ENCODE results near the gene SPEG.

SPEG gene

GRCh38 chr2:219434718-219435525 is at the start of gene SPEG:
Gene SPEG, plus strand, starts transcription at chr2:219434843. Its CDS starts 135 bp downstream, at chr2:219434978.
- TF ChIP-seq USF1 (IDR thresholded peaks at IDR 0.05) (no peak), ZBTB7A (IDR thresholded peaks at IDR 0.05; ENCODE audit: low read depth) (no peak), CREB1 (IDR thresholded peaks at IDR 0.05; ENCODE audit: low read depth) (no peak), TCF12 (IDR thresholded peaks at IDR 0.05; ENCODE audit: low read depth) (no peak), CEBPB (IDR thresholded peaks at IDR 0.05) (no peak), YY1 (IDR thresholded peaks at IDR 0.05; ENCODE audit: low read depth) (no peak), MAX (IDR thresholded peaks at IDR 0.05) (no peak), TAF1 (IDR thresholded peaks at IDR 0.05; ENCODE audit: low read depth) (no peak), RAD21 (IDR thresholded peaks at IDR 0.05; ENCODE audit: low read depth) (no peak), TEAD4 (IDR thresholded peaks at IDR 0.05) (no peak), FOXM1 (IDR thresholded peaks at IDR 0.05; ENCODE audit: borderline replicate concordance, low read depth) (no peak), NFIC (IDR thresholded peaks at IDR 0.05) (no peak), EGR1 (IDR thresholded peaks at IDR 0.05) (no peak), EP300 (IDR thresholded peaks at IDR 0.05; ENCODE audit: borderline replicate concordance) (no peak), REST (IDR thresholded peaks at IDR 0.05; ENCODE audit: low read depth) (no peak)

GRCh38 chr2:219384859-219385258 is 49.8 kb upstream of the SPEG start:
- no peak for TF ChIP-seq RAD21 (IDR thresholded peaks at IDR 0.05; ENCODE audit: low read depth)
- no peak for TF ChIP-seq NFIC (IDR thresholded peaks at IDR 0.05)
- TF ChIP-seq EP300 (IDR thresholded peaks at IDR 0.05; ENCODE audit: borderline replicate concordance) = no peak
- no peak for TF ChIP-seq CEBPB (IDR thresholded peaks at IDR 0.05)
- no peak for TF ChIP-seq ZBTB7A (IDR thresholded peaks at IDR 0.05; ENCODE audit: low read depth)

GRCh38 chr2:219385958-219386520 is 48.6 kb upstream of the SPEG start:
- TF ChIP-seq RAD21 (IDR thresholded peaks at IDR 0.05; ENCODE audit: low read depth) (no peak), TCF12 (IDR thresholded peaks at IDR 0.05; ENCODE audit: low read depth) (no peak), FOXM1 (IDR thresholded peaks at IDR 0.05; ENCODE audit: borderline replicate concordance, low read depth) (no peak), EP300 (IDR thresholded peaks at IDR 0.05; ENCODE audit: borderline replicate concordance) (no peak), EGR1 (IDR thresholded peaks at IDR 0.05) (no peak), CEBPB (IDR thresholded peaks at IDR 0.05) (no peak), YY1 (IDR thresholded peaks at IDR 0.05; ENCODE audit: low read depth) (no peak), REST (IDR thresholded peaks at IDR 0.05; ENCODE audit: low read depth) (no peak), MAX (IDR thresholded peaks at IDR 0.05) (no peak), NFIC (IDR thresholded peaks at IDR 0.05) (no peak), TAF1 (IDR thresholded peaks at IDR 0.05; ENCODE audit: low read depth) (no peak)

- TF ChIP-seq FOXM1 (IDR thresholded peaks at IDR 0.05; ENCODE audit: borderline replicate concordance, low read depth) (no peak), EGR1 (IDR thresholded peaks at IDR 0.05) (no peak), CEBPB (IDR thresholded peaks at IDR 0.05) (no peak), USF1 (IDR thresholded peaks at IDR 0.05) (no peak), TEAD4 (IDR thresholded peaks at IDR 0.05) (no peak), RAD21 (IDR thresholded peaks at IDR 0.05; ENCODE audit: low read depth) (no peak), EP300 (IDR thresholded peaks at IDR 0.05; ENCODE audit: borderline replicate concordance) (no peak), TCF12 (IDR thresholded peaks at IDR 0.05; ENCODE audit: low read depth) (no peak), CREB1 (IDR thresholded peaks at IDR 0.05; ENCODE audit: low read depth) (no peak), ZBTB7A (IDR thresholded peaks at IDR 0.05; ENCODE audit: low read depth) (no peak), YY1 (IDR thresholded peaks at IDR 0.05; ENCODE audit: low read depth) (no peak), NFIC (IDR thresholded peaks at IDR 0.05) (no peak), REST (IDR thresholded peaks at IDR 0.05; ENCODE audit: low read depth) (no peak), MAX (IDR thresholded peaks at IDR 0.05) (no peak; the same call in 1 of the 2 replicates), TAF1 (IDR thresholded peaks at IDR 0.05; ENCODE audit: low read depth) (no peak)
Observed at GRCh38 chr2:219386532-219387280, 47.9 kb upstream of the SPEG start.
